Right atrium auricular region (tissue), 2 donors: ENCODE measurements around the gene NCKAP5. TPM values are rescaled to one million over a fixed set of nuclear protein-coding genes. Genes with fewer than 3 reads are reported as not detected.

Experiments
- DNase-seq: peaks from one replicate; pipeline ENCODE4 v3.0.0-alpha.2; 2019; ENCODE audit warnings: low spot score
- H3K27ac ChIP-seq, 2 donors: fragments of 200-600 bp; sonication (generic); 1 replicate in 1 of 2; 2 replicates in 1 of 2; pipeline ENCODE4 v1.5.1; 2016 to 2019
- H3K27me3 ChIP-seq, 2 donors: fragments of 200-600 bp; sonication (generic); one replicate each; pipeline versions ENCODE4 v1.5.1 to v1.6.0; 2017 to 2019
- H3K36me3 ChIP-seq: fragments of 200-600 bp; sonication (generic); one replicate; pipeline ENCODE4 v1.5.1; 2016
- H3K4me1 ChIP-seq, 2 donors: fragments of 200-600 bp; sonication (generic); one replicate each; pipeline versions ENCODE4 v1.5.1 to v1.6.0; 2017 to 2019
- H3K4me3 ChIP-seq, 2 donors: fragments of 200-600 bp; sonication (generic); 1 replicate in 1 of 2; 2 replicates in 1 of 2; pipeline ENCODE4 v1.5.1; 2017 to 2019; ENCODE audit warnings: mild to moderate bottlenecking in 1 of 2, moderate library complexity in 1 of 2
- H3K9me3 ChIP-seq, 2 donors: fragments of 200-600 bp; sonication (generic); one replicate each; pipeline ENCODE4 v1.5.1; 2019
- CTCF ChIP-seq, 2 donors: fragments of 200-600 bp; sonication (generic); IDR thresholded peaks; one replicate each; pipeline ENCODE4 v1.5.1; 2019; ENCODE audit warnings: antibody characterized with exemption in 2 of 2
- total RNA-seq, 2 donors: library from RNA; depleted of rRNA; stranded (reverse); fragments of >200 nt; gene quantifications; one replicate each; pipeline ENCODE4 v1.1.0, GENCODE V29; 2016

The NCKAP5 gene
- total RNA-seq, 2 donors from 2014 or later = 3.6 to 5.4 TPM

DNA sequence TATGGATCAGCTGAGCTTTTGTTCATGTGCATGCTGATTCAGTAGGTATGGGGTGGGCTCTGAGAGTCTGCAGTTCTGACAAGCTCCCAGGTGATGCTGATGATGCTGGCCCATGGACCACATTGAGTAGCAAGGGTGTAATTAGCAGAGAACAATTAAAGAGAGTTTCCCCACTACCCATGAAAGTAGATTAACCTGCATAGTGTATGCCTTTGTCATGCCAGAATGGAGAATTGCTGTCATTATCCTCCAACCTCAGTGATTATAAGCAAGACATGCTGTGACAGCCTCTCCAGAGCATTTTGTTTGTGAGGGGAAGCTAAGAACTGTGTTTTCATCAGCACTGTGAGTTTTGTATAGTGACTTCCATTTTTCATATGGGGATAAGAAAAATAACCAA lies 838.7 kb downstream of the NCKAP5 start:
- Histone ChIP-seq H3K36me3 (no peaks in the 10 kb centered on the region), H3K27ac (no peak overlapping the region), H3K4me1 (no peaks in the 10 kb centered on the region), H3K4me3 (no peak overlapping the region), H3K27me3 (no peaks in the 10 kb centered on the region), H3K9me3 (no peaks in the 10 kb centered on the region)
- DNase-seq = no peak
- TF ChIP-seq CTCF (IDR thresholded peaks at IDR 0.05) = no peak

DNA sequence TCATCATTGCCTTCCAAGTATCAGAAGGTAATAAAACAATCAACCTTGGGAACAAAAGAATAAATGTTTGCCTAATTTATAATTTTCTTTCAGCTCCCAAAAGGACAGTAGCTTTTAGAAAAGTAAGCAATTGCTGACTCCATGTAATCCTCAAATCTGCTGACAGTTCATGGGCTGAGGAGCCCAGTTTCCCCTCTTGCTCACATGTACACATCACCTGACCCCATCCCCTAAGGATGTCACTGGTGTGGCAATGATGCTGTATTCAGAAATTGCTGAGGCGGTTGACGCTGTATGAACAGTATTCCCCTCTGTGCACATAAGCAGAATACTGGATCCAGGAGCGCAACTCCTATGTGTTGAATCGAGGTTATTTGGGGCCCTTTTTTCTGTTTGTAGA lies 842.1 kb downstream of the NCKAP5 start:
- no peaks in the 10 kb centered on the region for H3K9me3 ChIP-seq
- no peak for TF ChIP-seq CTCF (IDR thresholded peaks at IDR 0.05)
- H3K27me3 ChIP-seq = no peaks in the 10 kb centered on the region
- H3K4me1 ChIP-seq = no peaks in the 10 kb centered on the region
- DNase-seq = no peak
- H3K4me3 ChIP-seq = no peak overlapping the region
- no peaks in the 10 kb centered on the region for H3K36me3 ChIP-seq
- no peak overlapping the region for H3K27ac ChIP-seq

DNA sequence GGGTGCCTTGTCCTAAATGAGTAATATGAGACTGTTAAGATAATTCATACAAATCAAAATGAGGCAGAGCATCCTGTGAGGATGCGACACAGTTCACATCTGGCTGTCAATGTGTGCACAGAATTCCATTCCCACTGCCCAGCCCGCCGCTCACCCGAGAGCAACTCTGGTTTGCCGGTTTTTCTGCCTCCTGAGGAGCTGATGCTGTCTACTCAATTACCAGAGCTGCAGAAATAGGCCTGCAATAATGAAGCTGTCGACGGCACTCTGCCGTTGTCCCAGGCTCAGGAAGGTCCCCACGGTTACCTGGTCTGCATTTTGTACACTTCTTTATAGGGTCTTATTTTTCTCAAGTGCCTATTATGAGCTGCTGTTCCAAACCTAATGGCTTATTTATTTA lies 842.5 kb downstream of the NCKAP5 start:
- Histone ChIP-seq H3K9me3 (no peaks in the 10 kb centered on the region), H3K27me3 (no peaks in the 10 kb centered on the region), H3K4me3 (no peak overlapping the region), H3K4me1 (no peaks in the 10 kb centered on the region), H3K27ac (no peak overlapping the region), H3K36me3 (no peaks in the 10 kb centered on the region)
- TF ChIP-seq CTCF (IDR thresholded peaks at IDR 0.05) = no peak
- DNase-seq = no peak

- H3K27ac ChIP-seq = no peak overlapping the region
- no peaks in the 10 kb centered on the region for H3K4me1 ChIP-seq
- no peak overlapping the region for H3K4me3 ChIP-seq
- no peak for TF ChIP-seq CTCF (IDR thresholded peaks at IDR 0.05)
- no peaks in the 10 kb centered on the region for H3K9me3 ChIP-seq
- no peaks in the 10 kb centered on the region for H3K36me3 ChIP-seq
- DNase-seq = no peak
- no peaks in the 10 kb centered on the region for H3K27me3 ChIP-seq
Measured at GRCh38 chr2:132725148-132725547, 843.1 kb downstream of the NCKAP5 start.

DNA sequence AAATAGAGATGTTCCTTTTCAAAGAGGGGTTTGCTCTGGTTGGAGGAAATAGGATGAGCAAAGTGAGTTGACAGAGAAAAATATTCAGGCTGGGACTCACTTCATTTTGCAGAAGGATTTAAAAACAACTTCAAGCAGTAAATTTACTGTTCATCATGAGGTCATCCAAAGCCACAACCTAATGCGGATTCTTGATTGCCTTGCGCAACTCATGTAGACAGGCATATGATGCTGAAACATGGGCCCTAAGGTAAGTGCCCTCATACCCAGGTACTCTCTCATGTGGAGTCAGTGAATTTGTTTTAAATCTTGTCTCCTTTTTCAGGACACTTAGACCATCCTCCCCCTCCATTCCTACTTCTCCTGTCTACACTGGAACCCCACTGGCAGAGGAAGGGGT lies 846.3 kb downstream of the NCKAP5 start:
- Histone ChIP-seq H3K9me3 (no peaks in the 10 kb centered on the region), H3K36me3 (no peaks in the 10 kb centered on the region), H3K27me3 (no peaks in the 10 kb centered on the region), H3K4me3 (no peak overlapping the region), H3K27ac (no peak overlapping the region), H3K4me1 (no peaks in the 10 kb centered on the region)
- DNase-seq = no peak
- no peak for TF ChIP-seq CTCF (IDR thresholded peaks at IDR 0.05)

- no peak overlapping the region for H3K4me3 ChIP-seq
- H3K36me3 ChIP-seq = no peaks in the 10 kb centered on the region
- no peak for DNase-seq
- no peaks in the 10 kb centered on the region for H3K9me3 ChIP-seq
- no peaks in the 10 kb centered on the region for H3K27me3 ChIP-seq
- H3K27ac ChIP-seq = no peak overlapping the region
- H3K4me1 ChIP-seq = no peaks in the 10 kb centered on the region
- no peak for TF ChIP-seq CTCF (IDR thresholded peaks at IDR 0.05)
Measured at GRCh38 chr2:132720393-132720792, 847.9 kb downstream of the NCKAP5 start.
